GM18507 (cell line): ENCODE data around the gene CCDC61.

Source experiments
- DNase-seq: peaks from one replicate; pipeline ENCODE4 v3.0.0; 2011; ENCODE audit warnings: low read depth; ENCODE audit not compliant: insufficient read length; ENCODE audit errors: extremely low spot score
- FAIRE-seq: peaks from 2 replicates; lab custom pipeline; 2011; peaks lifted over from hg19 to GRCh38; lab: Jason Lieb, UNC

The CCDC61 gene

DNA sequence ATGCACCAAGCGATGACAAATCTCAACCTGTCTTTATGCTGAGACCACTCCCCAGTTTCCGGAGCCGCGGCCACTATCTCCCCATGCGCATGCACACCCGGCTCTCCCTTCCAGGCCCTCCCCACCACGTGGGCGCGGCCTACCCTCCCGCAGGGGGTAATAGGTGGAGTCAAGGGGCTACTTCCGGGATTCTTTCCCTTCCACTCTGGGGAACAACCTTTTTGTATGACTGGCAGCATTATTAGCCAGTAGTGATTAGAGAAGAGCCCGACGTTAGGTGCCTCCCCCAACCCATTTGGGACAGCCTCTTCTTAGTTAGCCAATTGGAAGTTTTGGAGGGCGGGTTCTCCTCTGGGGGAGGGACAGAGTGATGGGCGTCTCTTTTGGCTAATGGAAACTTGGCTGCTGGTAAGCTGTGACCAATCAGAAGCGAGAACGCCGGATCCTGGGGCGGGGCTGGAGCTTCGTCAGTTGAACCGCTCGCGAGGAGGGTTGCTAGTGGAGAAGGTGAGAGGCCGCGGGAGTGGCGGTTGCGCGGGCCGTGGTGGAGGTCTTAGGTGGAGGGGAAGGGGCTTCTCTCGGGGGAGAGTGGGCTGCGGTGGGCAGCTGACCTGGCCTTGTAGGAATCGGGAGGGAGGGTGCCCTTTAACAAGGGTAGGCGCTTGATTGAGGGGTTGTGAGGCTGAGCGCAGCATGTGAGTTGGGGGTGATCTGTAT is at the start of gene CCDC61:
Gene CCDC61, plus strand, starts transcription at position 470 of the 717 bp plus-strand sequence. CDS start 7,552 bp downstream, outside the sequence.
- FAIRE-seq = peak; percentile 99
- DNase-seq = peak; percentile 97

DNA sequence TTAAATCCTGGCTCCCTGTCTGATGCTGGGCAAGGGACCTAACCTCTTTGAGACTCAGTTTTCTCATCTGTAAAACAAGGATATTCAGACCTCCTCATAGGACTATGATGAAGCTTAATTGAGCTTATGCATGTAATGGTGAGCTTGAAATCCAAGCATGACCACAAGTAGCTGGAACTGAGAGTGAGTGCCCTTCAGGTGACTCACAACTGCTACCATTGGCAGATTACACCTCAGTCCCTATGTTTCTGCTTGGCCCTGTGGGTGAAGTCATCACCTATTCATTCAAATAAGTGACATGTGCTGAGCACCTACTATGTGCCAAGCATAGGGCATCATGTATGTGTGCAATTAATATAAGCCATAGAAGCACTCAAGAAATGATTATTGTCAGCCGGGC is 47.3 kb upstream of the CCDC61 start:
- no peak for DNase-seq
- FAIRE-seq = no peak

DNA sequence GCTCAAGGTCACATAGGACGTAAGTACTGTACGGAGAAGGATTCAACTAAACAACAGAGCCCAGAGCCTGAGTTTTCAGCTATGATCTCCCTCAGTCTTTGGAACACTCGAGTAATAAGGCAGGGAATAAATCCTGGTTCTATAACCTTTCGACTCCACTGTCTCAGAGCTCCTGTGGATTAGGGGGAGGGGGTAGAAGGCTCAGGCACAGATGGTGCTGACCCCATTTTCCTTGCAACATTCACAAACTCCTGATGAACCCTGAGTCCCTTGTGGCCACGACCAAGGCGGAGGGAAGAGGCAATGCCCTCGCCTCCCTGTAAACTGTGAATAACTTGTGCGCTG is 43.0 kb upstream of the CCDC61 start:
- FAIRE-seq (no peak), DNase-seq (no peak)

DNA sequence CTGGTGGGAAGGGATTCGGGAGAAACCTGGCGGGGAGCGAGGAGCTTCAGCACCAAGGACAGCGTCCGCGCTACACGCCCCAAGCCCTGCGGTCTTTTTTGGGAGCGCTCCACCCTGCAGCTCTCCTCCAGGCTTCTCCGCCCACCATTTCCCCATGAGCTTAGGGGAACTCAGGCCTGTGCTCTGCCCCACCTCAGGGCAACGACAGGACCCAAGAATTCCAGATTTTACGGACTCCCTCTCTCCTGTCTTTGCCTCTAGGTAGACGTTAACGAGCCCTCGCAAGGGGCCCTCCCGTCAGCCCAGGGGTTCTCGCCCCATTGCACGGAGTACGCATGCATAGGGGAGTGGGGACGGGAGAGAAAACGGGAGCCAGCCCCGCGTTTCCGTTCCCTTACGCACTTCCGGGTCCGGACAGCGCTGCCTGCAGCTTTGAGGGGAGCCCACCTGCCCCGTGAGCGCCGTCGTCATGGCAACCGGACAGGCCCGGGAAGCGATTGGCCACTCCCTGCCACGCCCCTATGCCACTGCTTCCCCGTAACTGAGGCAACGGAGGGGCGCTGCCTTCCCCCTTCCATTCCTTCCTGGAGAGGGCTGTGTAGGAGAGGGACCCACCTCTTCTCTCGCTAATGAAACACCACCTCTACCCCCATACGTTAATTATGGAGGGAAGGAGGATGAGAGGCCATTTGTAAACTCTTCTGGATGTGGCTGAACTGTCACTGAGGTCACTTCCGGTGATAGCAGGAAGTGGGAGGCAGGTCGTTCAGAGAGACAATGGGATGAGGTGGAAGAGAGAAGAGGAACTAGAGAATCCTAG is 42.4 kb upstream of the CCDC61 start:
- FAIRE-seq = no peak
- no peak for DNase-seq

- FAIRE-seq (no peak), DNase-seq (no peak)
These were observed 41.6 kb upstream of the CCDC61 start for GRCh38 chr19:45953676-45954075.

GRCh38 chr19:45954156-45954555 is 41.1 kb upstream of the CCDC61 start:
- no peak for DNase-seq
- FAIRE-seq = no peak

GRCh38 chr19:45955905-45956608 is 39.2 kb upstream of the CCDC61 start:
- DNase-seq = no peak

GRCh38 chr19:45958320-45958719 is 36.9 kb upstream of the CCDC61 start:
- no peak for FAIRE-seq
- no peak for DNase-seq

More at GRCh38 chr19:45955905-45956608, 39.2 kb upstream of the CCDC61 start:
- no peak for FAIRE-seq

GRCh38 chr19:45958769-45959516 is 36.3 kb upstream of the CCDC61 start:
- no peak for DNase-seq
- FAIRE-seq = no peak

DNA sequence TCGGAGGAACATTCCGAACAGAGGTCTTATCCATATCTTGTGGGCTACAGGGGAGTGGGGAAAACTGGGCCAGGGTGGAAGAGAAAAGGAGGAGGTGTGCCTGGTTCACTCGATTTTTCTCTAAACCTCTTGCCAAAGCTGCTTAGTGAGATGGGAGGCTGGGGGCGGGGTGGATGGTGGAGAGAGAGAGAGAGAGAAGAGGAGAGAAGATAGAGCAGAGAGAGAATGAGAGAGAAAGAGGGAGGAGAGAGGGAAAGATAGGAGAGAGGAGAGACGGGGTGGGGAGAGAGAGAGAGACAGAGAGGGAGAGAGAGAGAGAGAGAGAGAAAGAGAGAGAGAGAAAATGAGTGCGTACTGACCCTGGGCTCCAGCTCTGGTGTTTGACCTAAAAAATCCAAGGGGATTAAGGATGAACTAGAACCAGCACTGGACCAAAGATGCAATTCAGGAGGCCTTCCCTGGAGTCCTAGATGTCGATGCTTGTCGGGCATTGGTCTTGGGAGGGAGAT is 35.7 kb upstream of the CCDC61 start:
- no peak for DNase-seq
- FAIRE-seq = no peak

GRCh38 chr19:45960595-45961235 is 34.6 kb upstream of the CCDC61 start:
- no peak for FAIRE-seq
- no peak for DNase-seq

GRCh38 chr19:45962021-45962420 is 33.2 kb upstream of the CCDC61 start:
- DNase-seq = no peak
- no peak for FAIRE-seq

DNA sequence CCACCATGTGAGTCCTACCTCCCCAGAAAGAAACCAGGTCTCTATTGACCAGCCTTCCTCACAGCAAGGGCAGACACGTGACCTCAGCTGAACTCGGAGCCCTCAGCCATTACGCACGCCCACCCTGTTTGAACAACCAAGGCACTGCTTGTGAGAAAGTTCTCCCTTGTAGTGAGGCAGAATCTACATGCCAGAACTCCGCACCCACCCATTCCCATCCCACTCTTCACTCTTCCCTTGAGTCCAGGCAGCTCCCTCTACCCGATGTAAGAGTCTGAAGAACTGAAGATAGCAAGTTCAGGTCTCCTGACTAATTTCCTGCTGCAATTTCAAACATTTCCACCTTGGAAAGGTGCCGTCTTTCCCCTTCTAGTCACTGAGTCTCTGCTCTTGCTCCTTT is 28.0 kb upstream of the CCDC61 start:
- FAIRE-seq (no peak), DNase-seq (no peak)

GRCh38 chr19:45968626-45969025 is 26.6 kb upstream of the CCDC61 start:
- DNase-seq (no peak), FAIRE-seq (no peak)

GRCh38 chr19:45969676-45970075 is 25.6 kb upstream of the CCDC61 start:
- DNase-seq (no peak), FAIRE-seq (no peak)

DNA sequence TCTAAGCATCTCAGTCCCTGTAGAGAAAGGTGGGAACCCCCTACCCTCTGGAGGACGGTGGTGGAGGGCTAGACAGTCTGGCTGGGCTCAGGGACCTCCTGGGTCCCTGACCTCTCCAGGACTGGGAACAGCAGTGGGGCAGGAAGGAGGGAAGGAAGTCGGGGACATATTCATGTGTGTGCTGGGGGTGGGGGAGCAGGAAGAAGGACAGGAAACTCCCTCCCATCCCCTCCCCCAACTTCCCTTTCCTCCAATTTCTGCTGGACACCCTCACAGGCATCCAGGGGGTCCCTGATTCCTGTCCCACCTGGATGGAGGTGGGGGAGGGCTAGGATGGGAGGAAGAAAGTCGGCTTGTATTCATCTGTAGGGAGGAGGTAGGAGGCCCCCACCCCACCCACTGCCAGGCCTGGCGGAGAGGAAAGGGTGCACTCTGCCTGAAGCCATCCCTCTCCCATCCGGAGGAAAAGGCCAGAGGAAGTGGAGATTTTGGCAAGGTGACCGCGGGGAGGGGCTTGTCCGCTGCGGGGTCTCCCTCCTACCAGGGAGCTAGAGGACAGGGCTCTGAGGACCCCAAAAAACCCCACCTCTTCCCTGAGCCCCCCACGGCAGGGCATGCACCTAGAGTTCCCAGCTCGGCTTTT is 23.9 kb upstream of the CCDC61 start:
- FAIRE-seq (no peak), DNase-seq (no peak)

GRCh38 chr19:45972081-45972946 is 23.0 kb upstream of the CCDC61 start:
- DNase-seq (no peak), FAIRE-seq (no peak)
